Activated T-helper 1 cell treated with anti-CD3 and anti-CD28 coated beads, Interleukin-12 subunit alpha, Interleukin-12 subunit beta, Interleukin-2, Interleukin-4 antibody, amounts not matched to agents 30 ng/mL and 10 ng/mL and 1 ng/mL, durations not matched to agents 14 hours and 24 hours and 36 hours (primary cell): ENCODE measurements around the gene ZNF790. TPM values are rescaled to one million over a fixed set of nuclear protein-coding genes. Genes with fewer than 3 reads are reported as not detected.

ENCODE experiments used
- DNase-seq: peaks from one replicate; pipeline ENCODE4 v3.0.0; 2021; ENCODE audit warnings: low spot score
- H3K27ac Mint-ChIP-seq: one replicate; pipeline ENCODE4 v1.8.0; 2021; ENCODE audit warnings: mild to moderate bottlenecking, mixed read lengths
- H3K27me3 Mint-ChIP-seq: one replicate; pipeline ENCODE4 v1.8.0; 2022; ENCODE audit warnings: mild to moderate bottlenecking, moderate library complexity, mixed read lengths; ENCODE audit not compliant: insufficient read depth
- H3K36me3 Mint-ChIP-seq: one replicate; pipeline ENCODE4 v1.8.0; 2021; ENCODE audit warnings: low read depth, mixed read lengths
- H3K4me1 Mint-ChIP-seq: one replicate; pipeline ENCODE4 v1.8.0; 2021; ENCODE audit warnings: low read depth, mixed read lengths
- H3K4me3 Mint-ChIP-seq: one replicate; pipeline ENCODE4 v1.8.0; 2021; ENCODE audit warnings: mild to moderate bottlenecking, moderate library complexity, mixed read lengths
- H3K9me3 Mint-ChIP-seq: one replicate; pipeline ENCODE4 v1.8.0; 2021; ENCODE audit warnings: mixed read lengths
- intact Hi-C: fragments of 100-400 bp; cut with micrococcal nuclease; formaldehyde crosslinking; loops from one replicate; pipeline ENCODE4 v1.15.1; 2024
- total RNA-seq: library from RNA; stranded (reverse); gene quantifications from 2 replicates; pipeline ENCODE4 v1.2.3, GENCODE V29; 2022

Gene ZNF790
- total RNA-seq, result 4.4 and 4.5 TPM in 2 replicates

GRCh38 chr19:36837906-36838783, at the start of gene ZNF790:
TSS of gene ZNF790 (minus strand) at chr19:36838387. CDS start at chr19:36825619, 12,768 bp downstream.
- Mint-ChIP-seq H3K9me3 (peaks cover 45% of the 10 kb centered on the region), H3K4me3 (no peak within 1 kb of the TSS), H3K4me1 (no peaks in the 10 kb centered on the region), H3K27ac (no peak within 1 kb of the TSS), H3K36me3 (peaks cover 44% of the 10 kb centered on the region), H3K27me3 (no peaks in the 10 kb centered on the region)
- intact Hi-C loops, result loop anchor here (1.0 to 10.0 kb wide), 13 partner anchors 12 to 626 kb away; partner anchors contain the start of genes ZFP14, ZNF260, ZNF345 and ZNF383
- peak; percentile 81 for DNase-seq

DNA sequence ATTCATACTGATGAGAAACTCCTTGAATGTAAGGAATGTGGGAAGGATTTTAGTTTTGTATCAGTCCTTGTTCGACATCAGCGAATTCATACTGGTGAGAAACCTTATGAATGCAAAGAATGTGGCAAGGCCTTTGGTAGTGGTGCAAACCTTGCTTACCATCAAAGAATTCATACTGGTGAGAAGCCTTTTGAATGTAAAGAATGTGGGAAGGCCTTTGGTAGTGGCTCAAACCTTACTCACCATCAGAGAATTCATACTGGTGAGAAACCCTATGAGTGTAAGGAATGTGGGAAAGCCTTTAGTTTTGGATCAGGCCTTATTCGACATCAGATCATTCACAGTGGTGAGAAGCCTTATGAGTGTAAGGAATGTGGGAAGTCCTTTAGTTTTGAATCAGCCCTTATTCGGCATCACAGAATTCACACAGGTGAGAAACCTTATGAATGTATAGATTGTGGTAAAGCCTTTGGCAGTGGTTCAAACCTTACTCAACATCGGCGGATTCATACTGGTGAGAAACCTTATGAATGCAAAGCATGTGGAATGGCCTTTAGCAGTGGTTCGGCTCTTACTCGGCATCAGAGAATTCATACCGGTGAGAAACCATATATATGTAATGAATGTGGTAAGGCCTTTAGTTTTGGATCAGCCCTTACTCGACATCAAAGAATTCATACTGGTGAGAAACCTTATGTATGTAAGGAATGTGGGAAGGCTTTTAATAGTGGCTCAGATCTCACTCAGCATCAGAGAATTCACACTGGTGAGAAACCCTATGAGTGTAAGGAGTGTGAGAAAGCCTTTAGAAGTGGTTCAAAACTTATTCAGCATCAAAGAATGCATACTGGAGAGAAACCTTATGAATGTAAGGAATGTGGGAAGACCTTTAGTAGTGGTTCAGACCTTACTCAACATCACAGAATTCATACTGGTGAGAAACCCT, 39.1 kb upstream of the ZNF790 start:
- Mint-ChIP-seq H3K27ac (no peak overlapping the region), H3K4me3 (no peak overlapping the region), H3K4me1 (no peaks in the 10 kb centered on the region), H3K9me3 (peaks cover 68% of the 10 kb centered on the region), H3K36me3 (peaks cover 29% of the 10 kb centered on the region), H3K27me3 (no peaks in the 10 kb centered on the region)
- intact Hi-C loops, result no loop called here
- DNase-seq, result no peak

DNA sequence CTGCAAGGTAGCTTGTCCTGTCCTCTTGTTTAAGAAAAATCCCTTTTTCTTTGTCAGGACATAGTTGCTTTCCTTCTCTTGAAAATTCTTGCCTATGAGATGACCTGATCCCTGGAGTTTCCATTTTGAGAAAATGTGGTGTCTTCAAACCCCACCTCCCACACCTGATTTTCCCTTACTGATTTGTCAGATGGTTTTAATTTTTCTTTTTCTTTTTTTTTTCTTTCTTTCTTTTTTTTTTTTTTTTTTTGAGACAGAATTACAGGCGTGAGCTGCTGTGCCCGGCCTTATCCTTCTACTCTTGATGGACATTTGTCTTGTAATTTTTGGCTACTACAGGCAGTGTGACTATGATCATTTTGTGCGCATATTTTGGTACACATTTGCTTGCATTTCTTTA, 13.7 kb upstream of the ZNF790 start:
- Mint-ChIP-seq H3K4me1 (peaks cover 6% of the 10 kb centered on the region), H3K27ac (no peak overlapping the region), H3K27me3 (no peaks in the 10 kb centered on the region), H3K9me3 (peaks cover 34% of the 10 kb centered on the region), H3K4me3 (no peak overlapping the region), H3K36me3 (peaks cover 35% of the 10 kb centered on the region)
- intact Hi-C loops, result loop anchor here (2.0 to 10.0 kb wide), 3 partner anchors 121 to 797 kb away; partner anchors contain the start of genes THAP8, WDR62, ZNF540 and ZNF571
- DNase-seq, result no peak

DNA sequence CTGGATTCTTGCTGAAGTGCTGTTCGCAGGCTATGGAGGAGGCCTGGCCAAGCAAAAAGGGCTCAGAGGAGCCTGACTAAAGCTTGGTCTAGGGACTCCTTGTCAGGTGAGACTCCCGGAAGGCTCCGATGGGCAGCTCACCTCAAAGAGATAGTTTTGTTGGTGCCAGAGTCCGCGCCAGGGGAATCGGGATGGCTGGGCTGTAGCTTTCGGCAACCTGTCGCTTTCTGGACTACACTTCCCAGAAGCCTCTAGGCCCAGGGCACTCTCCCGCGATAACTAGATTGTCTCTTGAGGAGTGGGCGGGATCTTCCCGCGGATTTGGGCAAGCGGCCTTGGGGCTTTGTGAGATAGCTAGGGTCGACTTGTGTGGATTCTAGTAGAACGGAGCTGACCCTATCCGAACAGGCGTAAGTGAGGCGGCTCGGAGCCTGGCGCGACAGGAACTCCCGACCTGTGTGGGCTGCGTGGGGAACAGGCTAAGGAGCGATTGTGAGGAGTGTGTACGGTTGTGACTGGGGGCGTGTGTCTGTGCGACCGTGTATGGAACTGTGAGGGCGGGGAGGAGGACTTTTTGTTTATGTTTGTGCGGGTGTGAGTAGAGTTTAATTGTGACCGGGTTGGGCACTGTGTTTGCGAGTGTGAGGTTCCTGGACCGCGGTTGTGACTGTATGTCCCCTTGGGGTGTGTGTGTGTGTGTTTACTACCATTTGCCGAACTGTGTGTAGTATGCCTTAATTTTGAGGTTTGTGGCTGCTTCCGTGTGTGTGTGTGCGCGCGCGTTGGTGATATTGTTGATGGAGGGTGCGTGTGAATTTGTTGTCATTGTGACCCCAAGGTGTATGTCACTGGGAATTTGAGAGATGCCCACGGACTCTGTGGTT, 12.6 kb upstream of the ZNF790 start, which contains the start of gene ZNF345:
Gene ZNF345 (plus strand): TSS at position 318 of the 884 bp plus-strand sequence. CDS start 25,955 bp downstream, outside the sequence.
- H3K4me3 Mint-ChIP-seq, result no peak within 1 kb of the TSS
- peak; percentile 81 for DNase-seq
- H3K9me3 Mint-ChIP-seq, result peaks cover 28% of the 10 kb centered on the region
- H3K27ac Mint-ChIP-seq, result no peak within 1 kb of the TSS
- intact Hi-C loops, result loop anchor here (1.0 to 10.0 kb wide), 19 partner anchors 12 to 804 kb away; partner anchors contain the start of genes THAP8, WDR62, ZFP14 and ZFP30
- peaks cover 6% of the 10 kb centered on the region for H3K4me1 Mint-ChIP-seq
- no peaks in the 10 kb centered on the region for H3K27me3 Mint-ChIP-seq
- peaks cover 31% of the 10 kb centered on the region for H3K36me3 Mint-ChIP-seq

- intact Hi-C loops, result loop anchor here (1.0 to 10.0 kb wide), 22 partner anchors 12 to 805 kb away; partner anchors contain the start of genes THAP8, WDR62, ZFP14 and ZFP30
- H3K27ac Mint-ChIP-seq, result no peak overlapping the region
- H3K4me3 Mint-ChIP-seq, result no peak overlapping the region
- DNase-seq, result peak; percentile 88
- H3K36me3 Mint-ChIP-seq, result peaks cover 33% of the 10 kb centered on the region
- H3K9me3 Mint-ChIP-seq, result peaks cover 31% of the 10 kb centered on the region
- H3K4me1 Mint-ChIP-seq, result peaks cover 6% of the 10 kb centered on the region
- H3K27me3 Mint-ChIP-seq, result no peaks in the 10 kb centered on the region
These were observed 11.7 kb upstream of the ZNF790 start for GRCh38 chr19:36849701-36850558.

- H3K36me3 Mint-ChIP-seq, result peaks cover 35% of the 10 kb centered on the region
These were observed 9.8 kb upstream of the ZNF790 start for GRCh38 chr19:36847968-36848367.

DNA sequence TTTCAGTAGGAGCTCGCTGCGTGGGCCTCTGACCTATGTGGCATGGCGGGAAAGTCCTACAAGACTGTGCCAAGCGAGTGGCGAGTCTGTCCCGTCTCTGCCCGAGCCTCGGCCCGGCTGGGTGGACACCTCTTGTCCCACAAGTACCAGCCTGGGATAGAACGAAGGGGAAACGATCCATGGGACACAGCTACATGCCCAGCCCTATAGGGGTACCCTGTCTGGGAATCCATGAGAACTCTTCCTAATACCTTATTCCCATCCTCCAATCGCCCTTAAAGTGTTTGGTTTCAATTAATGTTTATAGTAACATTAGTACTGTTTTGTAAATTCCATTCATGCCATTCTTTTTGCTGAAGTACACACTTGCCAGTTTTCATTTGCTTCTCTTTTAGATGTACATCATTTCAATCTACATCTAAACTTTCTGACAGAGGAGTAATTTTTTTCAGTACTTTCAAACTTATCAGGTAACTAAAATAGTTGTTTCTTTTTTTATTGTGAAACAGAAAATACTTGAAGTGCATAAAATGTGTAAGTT, 667 bp upstream of the ZNF790 start:
- DNase-seq, result no peak
- no peaks in the 10 kb centered on the region for H3K4me1 Mint-ChIP-seq
- H3K36me3 Mint-ChIP-seq, result peaks cover 43% of the 10 kb centered on the region
- no peak overlapping the region for H3K27ac Mint-ChIP-seq
- intact Hi-C loops, result loop anchor here (1.0 to 10.0 kb wide), 13 partner anchors 11 to 627 kb away; partner anchors contain the start of genes ZFP14, ZNF260, ZNF345 and ZNF383
- H3K9me3 Mint-ChIP-seq, result peaks cover 39% of the 10 kb centered on the region
- H3K27me3 Mint-ChIP-seq, result no peaks in the 10 kb centered on the region
- H3K4me3 Mint-ChIP-seq, result no peak overlapping the region

More at GRCh38 chr19:36847968-36848367, 9.8 kb upstream of the ZNF790 start:
- DNase-seq, result no peak
- H3K4me1 Mint-ChIP-seq, result peaks cover 6% of the 10 kb centered on the region
- no peaks in the 10 kb centered on the region for H3K27me3 Mint-ChIP-seq
- H3K9me3 Mint-ChIP-seq, result peaks cover 25% of the 10 kb centered on the region
- peak overlapping the region; percentile 82 for H3K4me3 Mint-ChIP-seq
- no peak overlapping the region for H3K27ac Mint-ChIP-seq
- intact Hi-C loops, result no loop called here

- H3K27ac Mint-ChIP-seq, result no peak overlapping the region
- no peaks in the 10 kb centered on the region for H3K4me1 Mint-ChIP-seq
- DNase-seq, result no peak
- no peak overlapping the region for H3K4me3 Mint-ChIP-seq
- H3K36me3 Mint-ChIP-seq, result peaks cover 46% of the 10 kb centered on the region
- intact Hi-C loops, result loop anchor here (5.0 to 10.0 kb wide), 7 partner anchors 40 to 625 kb away; partner anchors contain the start of genes ZFP14, ZNF260, ZNF383 and ZNF420
- H3K27me3 Mint-ChIP-seq, result no peaks in the 10 kb centered on the region
- peaks cover 50% of the 10 kb centered on the region for H3K9me3 Mint-ChIP-seq
These were observed 846 bp downstream of the ZNF790 start for GRCh38 chr19:36837176-36837905.

- H3K27me3 Mint-ChIP-seq, result no peaks in the 10 kb centered on the region
- no peaks in the 10 kb centered on the region for H3K4me1 Mint-ChIP-seq
- peaks cover 59% of the 10 kb centered on the region for H3K9me3 Mint-ChIP-seq
These were observed 4.8 kb downstream of the ZNF790 start for GRCh38 chr19:36833430-36833829.

GRCh38 chr19:36821758-36822157, 16.4 kb downstream of the ZNF790 start:
- Mint-ChIP-seq H3K27me3 (no peaks in the 10 kb centered on the region), H3K27ac (no peak overlapping the region), H3K9me3 (peaks cover 78% of the 10 kb centered on the region), H3K4me3 (no peak overlapping the region), H3K36me3 (peaks cover 55% of the 10 kb centered on the region), H3K4me1 (no peaks in the 10 kb centered on the region)
- no peak for DNase-seq
- intact Hi-C loops, result no loop called here

More at GRCh38 chr19:36833430-36833829, 4.8 kb downstream of the ZNF790 start:
- no peak for DNase-seq
- peaks cover 51% of the 10 kb centered on the region for H3K36me3 Mint-ChIP-seq
- no peak overlapping the region for H3K4me3 Mint-ChIP-seq
- no peak overlapping the region for H3K27ac Mint-ChIP-seq
- intact Hi-C loops, result loop anchor here (10.0 kb wide), 1 partner anchor 459 kb away; the partner anchor contains the start of gene ZFP14
